Astrocyte of the cerebellum (primary cell): ENCODE data around the gene PGS1.

Experiments
- DNase-seq: peaks from one replicate; pipeline ENCODE4 v3.0.0-alpha.2; 2011; ENCODE audit warnings: low read depth
- H3K4me3 ChIP-seq: 2 replicates; pipeline ENCODE4 v1.5.1; 2011; ENCODE audit warnings: mild to moderate bottlenecking, low read depth, low read length, moderate library complexity
- CTCF ChIP-seq: IDR thresholded peaks from 2 replicates; pipeline ENCODE4 v1.5.1; 2012; ENCODE audit warnings: low read length, low read depth, moderate library complexity, mild to moderate bottlenecking; ENCODE audit errors: missing control alignments
- in situ Hi-C: cut with HindIII; loops from 2 replicates; pipeline ENCODE4 v1.10.0; 2017; ENCODE audit warnings: low sequenced_read_pairs

PGS1 gene

GRCh38 chr17:78423961-78424675 lies 45.7 kb downstream of the PGS1 start:
- in situ Hi-C loops, result loop anchor here (5.0 kb wide), 1 partner anchor 82 kb away; no protein-coding TSS in a partner anchor
- no peak for DNase-seq
- H3K4me3 ChIP-seq, result no peak overlapping the region
- TF ChIP-seq CTCF, result no peak

DNA sequence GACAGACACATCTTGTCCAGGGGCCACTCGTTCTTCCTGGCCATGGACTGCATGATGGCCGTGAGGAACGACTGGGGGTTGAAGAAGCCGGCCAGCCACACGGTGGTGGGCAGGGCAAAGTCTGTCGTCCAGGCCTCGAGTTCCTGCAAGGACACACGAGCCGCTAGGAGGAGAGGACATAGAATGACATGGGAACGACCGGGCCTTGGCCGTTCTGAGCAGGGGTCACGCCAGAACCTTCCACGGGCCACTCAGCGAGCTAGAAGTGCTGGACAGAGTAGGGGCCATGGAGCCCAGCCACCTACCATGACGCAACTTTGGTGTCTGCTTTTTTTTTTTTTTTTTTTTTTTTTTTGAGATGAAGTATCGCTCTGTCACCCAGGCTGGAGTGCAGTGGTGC lies 47.0 kb downstream of the PGS1 start:
- in situ Hi-C loops, result no loop called here
- no peak overlapping the region for H3K4me3 ChIP-seq
- no peak for TF ChIP-seq CTCF
- DNase-seq, result no peak

- DNase-seq, result no peak
- no peak for TF ChIP-seq CTCF
- in situ Hi-C loops, result no loop called here
- no peak overlapping the region for H3K4me3 ChIP-seq
Measured at GRCh38 chr17:78426293-78426879, 47.9 kb downstream of the PGS1 start.

- no peak for TF ChIP-seq CTCF
- no peak for DNase-seq
- no peak overlapping the region for H3K4me3 ChIP-seq
- in situ Hi-C loops, result no loop called here
Measured at GRCh38 chr17:78427140-78427539, 48.7 kb downstream of the PGS1 start.

GRCh38 chr17:78428025-78428575 lies 49.7 kb downstream of the PGS1 start:
- TF ChIP-seq CTCF, result no peak
- H3K4me3 ChIP-seq, result no peak overlapping the region
- in situ Hi-C loops, result no loop called here
- DNase-seq, result no peak

- in situ Hi-C loops, result no loop called here
- no peak for TF ChIP-seq CTCF
- no peak for DNase-seq
- no peak overlapping the region for H3K4me3 ChIP-seq
Measured at GRCh38 chr17:78428836-78429617, 50.6 kb downstream of the PGS1 start.
